ENCODE results near the gene CAMK2D. TPM values are rescaled to one million over a fixed set of nuclear protein-coding genes. Genes with fewer than 3 reads are reported as not detected.

Gene CAMK2D
- total RNA-seq, 4 donors from 2014 or later, result 48.2 to 66.2 (median 51.2) TPM

GRCh38 chr4:113740857-113741379, 20.6 kb downstream of the CAMK2D start:
- H3K27ac ChIP-seq (replicated peaks in 1 of 4), result no peak overlapping the region
- H3K9me3 ChIP-seq, result no peaks in the 10 kb centered on the region
- H3K4me1 ChIP-seq, result peaks cover 14 to 31% (median 24%) of the 10 kb centered on the region in 4 donors
- 91% methylated on average over 2 of the region's 2 CpGs for WGBS
- intact Hi-C loops (cut with DNase I), result no loop called here
- H3K36me3 ChIP-seq, result no peaks in the 10 kb centered on the region
- DNase-seq (ENCODE audit: extremely low spot score), result no peak
- no peaks in the 10 kb centered on the region for H3K27me3 ChIP-seq
- TF ChIP-seq CTCF (IDR thresholded peaks at IDR 0.05), result no peak
- no peak for TF ChIP-seq EP300 (IDR thresholded peaks at IDR 0.05)
- no peak for TF ChIP-seq POLR2A (IDR thresholded peaks at IDR 0.05; ENCODE audit: low read depth)
- no peak for TF ChIP-seq POLR2AphosphoS5 (IDR thresholded peaks at IDR 0.05)
- no peak overlapping the region for H3K4me3 ChIP-seq

GRCh38 chr4:113739197-113739596, 22.3 kb downstream of the CAMK2D start:
- no peak overlapping the region for H3K4me3 ChIP-seq
- no peak for DNase-seq (ENCODE audit: extremely low spot score)
- H3K4me1 ChIP-seq, result peaks cover 14 to 31% (median 22%) of the 10 kb centered on the region in 4 donors
- H3K27ac ChIP-seq (replicated peaks in 1 of 4), result no peak overlapping the region
- TF ChIP-seq POLR2AphosphoS5 (IDR thresholded peaks at IDR 0.05) (no peak), POLR2A (IDR thresholded peaks at IDR 0.05; ENCODE audit: low read depth) (no peak), CTCF (IDR thresholded peaks at IDR 0.05) (no peak), EP300 (IDR thresholded peaks at IDR 0.05) (no peak)
- no peaks in the 10 kb centered on the region for H3K27me3 ChIP-seq
- H3K9me3 ChIP-seq, result no peaks in the 10 kb centered on the region
- intact Hi-C loops (cut with DNase I), result no loop called here
- H3K36me3 ChIP-seq, result no peaks in the 10 kb centered on the region

GRCh38 chr4:113738251-113738650, 23.3 kb downstream of the CAMK2D start:
- Histone ChIP-seq H3K4me1 (peaks cover 11 to 26% (median 20%) of the 10 kb centered on the region in 4 donors), H3K27me3 (no peaks in the 10 kb centered on the region), H3K36me3 (no peaks in the 10 kb centered on the region), H3K27ac (replicated peaks in 1 of 4) (no peak overlapping the region), H3K4me3 (no peak overlapping the region), H3K9me3 (no peaks in the 10 kb centered on the region)
- no peak for DNase-seq (ENCODE audit: extremely low spot score)
- TF ChIP-seq CTCF (IDR thresholded peaks at IDR 0.05) (no peak), POLR2A (IDR thresholded peaks at IDR 0.05; ENCODE audit: low read depth) (no peak), POLR2AphosphoS5 (IDR thresholded peaks at IDR 0.05) (no peak), EP300 (IDR thresholded peaks at IDR 0.05) (no peak)
- intact Hi-C loops (cut with DNase I), result no loop called here

- intact Hi-C loops (cut with DNase I), result no loop called here
- Histone ChIP-seq H3K4me3 (no peak overlapping the region), H3K36me3 (no peaks in the 10 kb centered on the region), H3K9me3 (no peaks in the 10 kb centered on the region), H3K27me3 (no peaks in the 10 kb centered on the region), H3K4me1 (peaks cover 0 to 25% (median 13%) of the 10 kb centered on the region in 4 donors), H3K27ac (replicated peaks in 1 of 4) (no peak overlapping the region)
- no peak for DNase-seq (ENCODE audit: extremely low spot score)
- TF ChIP-seq EP300 (IDR thresholded peaks at IDR 0.05), result no peak
- no peak for TF ChIP-seq POLR2AphosphoS5 (IDR thresholded peaks at IDR 0.05)
- TF ChIP-seq CTCF (IDR thresholded peaks at IDR 0.05), result no peak
- TF ChIP-seq POLR2A (IDR thresholded peaks at IDR 0.05; ENCODE audit: low read depth), result no peak
Measured at GRCh38 chr4:113733685-113734084, 27.9 kb downstream of the CAMK2D start.

- TF ChIP-seq POLR2A (IDR thresholded peaks at IDR 0.05; ENCODE audit: low read depth) (no peak), POLR2AphosphoS5 (IDR thresholded peaks at IDR 0.05) (no peak), CTCF (IDR thresholded peaks at IDR 0.05) (no peak)
- no peak for DNase-seq (ENCODE audit: extremely low spot score)
- Histone ChIP-seq H3K27me3 (no peaks in the 10 kb centered on the region), H3K9me3 (no peaks in the 10 kb centered on the region), H3K36me3 (no peaks in the 10 kb centered on the region), H3K4me3 (no peak overlapping the region), H3K27ac (replicated peaks in 1 of 4) (no peak overlapping the region), H3K4me1 (peaks cover 0 to 20% (median 10%) of the 10 kb centered on the region in 4 donors)
- intact Hi-C loops (cut with DNase I), result no loop called here
- WGBS, result 27% methylated on average over 1 of the region's 1 CpG
Measured at GRCh38 chr4:113732967-113733527, 28.5 kb downstream of the CAMK2D start.

All from esophagus muscularis mucosa (tissue), 4 donors.